ENCODE results near the gene KIRREL3. TPM values are rescaled to one million over a fixed set of nuclear protein-coding genes. Genes with fewer than 3 reads are reported as not detected.

The KIRREL3 gene
- total RNA-seq, 1 donor from 2014 or later, result 26.5 TPM

- FAIRE-seq, result no peak
- DNase-seq (ENCODE audit: low spot score in 2 of 2), result no peak
Observed at GRCh38 chr11:126653040-126653439, 347.5 kb downstream of the KIRREL3 start.

- DNase-seq (ENCODE audit: low spot score in 2 of 2), result no peak
- no peak for FAIRE-seq
Observed at GRCh38 chr11:126647735-126648134, 352.8 kb downstream of the KIRREL3 start.

- no peak for DNase-seq (ENCODE audit: low spot score in 2 of 2)
Observed at GRCh38 chr11:126646701-126647557, 353.6 kb downstream of the KIRREL3 start.

GRCh38 chr11:126645186-126645585 lies 355.4 kb downstream of the KIRREL3 start:
- DNase-seq (ENCODE audit: low spot score in 2 of 2), result no peak
- no peak for FAIRE-seq

More at GRCh38 chr11:126646701-126647557, 353.6 kb downstream of the KIRREL3 start:
- FAIRE-seq, result no peak

- DNase-seq (ENCODE audit: low spot score in 2 of 2) (no peak), FAIRE-seq (no peak)
Observed at GRCh38 chr11:126640186-126640585, 360.4 kb downstream of the KIRREL3 start.

- DNase-seq (ENCODE audit: low spot score in 2 of 2), result no peak
Observed at GRCh38 chr11:126639692-126640091, 360.9 kb downstream of the KIRREL3 start.

GRCh38 chr11:126638648-126639047 lies 361.9 kb downstream of the KIRREL3 start:
- DNase-seq (ENCODE audit: low spot score in 2 of 2) (no peak), FAIRE-seq (no peak)

More at GRCh38 chr11:126639692-126640091, 360.9 kb downstream of the KIRREL3 start:
- no peak for FAIRE-seq

GRCh38 chr11:126637795-126638175 lies 362.8 kb downstream of the KIRREL3 start:
- no peak for FAIRE-seq
- DNase-seq (ENCODE audit: low spot score in 2 of 2), result no peak

- no peak for FAIRE-seq
- DNase-seq (ENCODE audit: low spot score in 2 of 2), result no peak
Observed at GRCh38 chr11:126636911-126637794, 363.4 kb downstream of the KIRREL3 start.

- FAIRE-seq (no peak), DNase-seq (ENCODE audit: low spot score in 2 of 2) (no peak)
Observed at GRCh38 chr11:126635511-126635910, 365.1 kb downstream of the KIRREL3 start.

GRCh38 chr11:126634963-126635362 lies 365.6 kb downstream of the KIRREL3 start:
- DNase-seq (ENCODE audit: low spot score in 2 of 2) (no peak), FAIRE-seq (no peak)

GRCh38 chr11:126633330-126633729 lies 367.2 kb downstream of the KIRREL3 start:
- DNase-seq (ENCODE audit: low spot score in 2 of 2), result no peak
- no peak for FAIRE-seq

GRCh38 chr11:126630893-126631798 lies 369.4 kb downstream of the KIRREL3 start:
- DNase-seq (ENCODE audit: low spot score in 2 of 2) (no peak), FAIRE-seq (no peak)

- FAIRE-seq, result no peak
- no peak for DNase-seq (ENCODE audit: low spot score in 2 of 2)
Observed at GRCh38 chr11:126630488-126630887, 370.1 kb downstream of the KIRREL3 start.

- peak in 1 of 2 donors; percentile 49 for DNase-seq (ENCODE audit: low spot score in 2 of 2)
Observed at GRCh38 chr11:126628790-126629621, 371.6 kb downstream of the KIRREL3 start.

GRCh38 chr11:126628450-126628789 lies 372.1 kb downstream of the KIRREL3 start:
- DNase-seq (ENCODE audit: low spot score in 2 of 2), result no peak
- FAIRE-seq, result no peak

More at GRCh38 chr11:126628790-126629621, 371.6 kb downstream of the KIRREL3 start:
- FAIRE-seq, result no peak

GRCh38 chr11:126627421-126627820 lies 373.1 kb downstream of the KIRREL3 start:
- DNase-seq (ENCODE audit: low spot score in 2 of 2) (no peak), FAIRE-seq (no peak)

GRCh38 chr11:126624506-126624905 lies 376.1 kb downstream of the KIRREL3 start:
- FAIRE-seq (no peak), DNase-seq (ENCODE audit: low spot score in 2 of 2) (no peak)

GRCh38 chr11:126619516-126619915 lies 381.1 kb downstream of the KIRREL3 start:
- FAIRE-seq (no peak), DNase-seq (ENCODE audit: low spot score in 2 of 2) (no peak)
